Smooth muscle cell (in vitro differentiated cells): Measurements from ENCODE around the gene PDK2. TPM values are rescaled to one million over a fixed set of nuclear protein-coding genes. Genes with fewer than 3 reads are reported as not detected.
A peak's percentile ranks its signal among the peaks of the same experiment; 100 is the strongest.

Experiments used
- DNase-seq: peaks from one replicate; lab custom pipeline; 2025; ENCODE audit not compliant: unreplicated experiment; lab: John Stamatoyannopoulos, UW
- H2AFZ ChIP-seq: fragments of 200-600 bp; sonication (generic); 2 replicates; pipeline ENCODE4 v1.6.0; 2016; ENCODE audit warnings: antibody characterized with exemption, low read depth, mild to moderate bottlenecking
- H3F3A ChIP-seq: fragments of 200-600 bp; sonication (generic); 2 replicates; pipeline ENCODE4 v1.6.0; 2017; ENCODE audit warnings: antibody characterized with exemption, low read depth
- H3K27ac ChIP-seq: fragments of 200-600 bp; sonication (generic); 2 replicates; pipeline ENCODE4 v1.5.1; 2016; ENCODE audit warnings: low read depth, mild to moderate bottlenecking
- H3K27me3 ChIP-seq: fragments of 200-600 bp; sonication (generic); 2 replicates; pipeline ENCODE4 v1.6.1; 2016; ENCODE audit warnings: low read depth, mild to moderate bottlenecking
- H3K36me3 ChIP-seq: fragments of 200-600 bp; sonication (generic); 2 replicates; pipeline ENCODE4 v1.5.1; 2016; ENCODE audit warnings: low read depth
- H3K4me1 ChIP-seq: fragments of 200-600 bp; sonication (generic); 2 replicates; pipeline ENCODE4 v1.5.1; 2016; ENCODE audit warnings: low read depth
- H3K4me2 ChIP-seq: fragments of 200-600 bp; sonication (generic); 2 replicates; pipeline ENCODE4 v1.6.0; 2016; ENCODE audit warnings: mild to moderate bottlenecking
- H3K4me3 ChIP-seq: fragments of 200-600 bp; sonication (generic); 2 replicates; pipeline ENCODE4 v1.5.1; 2016; ENCODE audit warnings: mild to moderate bottlenecking
- H3K79me2 ChIP-seq: fragments of 200-600 bp; sonication (generic); 2 replicates; pipeline ENCODE4 v1.6.0; 2016; ENCODE audit warnings: low read depth, mild to moderate bottlenecking
- H3K9ac ChIP-seq: fragments of 200-600 bp; sonication (generic); 2 replicates; pipeline ENCODE4 v1.6.0; 2016; ENCODE audit warnings: low read depth
- H3K9me3 ChIP-seq: fragments of 200-600 bp; sonication (generic); replicated peaks from 2 replicates; pipeline ENCODE4 v1.5.1; 2016; ENCODE audit warnings: low read depth
- H4K20me1 ChIP-seq: fragments of 200-600 bp; sonication (generic); 2 replicates; pipeline ENCODE4 v1.6.0; 2016; ENCODE audit warnings: low read depth
- WGBS: methylation state at CpG from one replicate; pipeline ENCODE4 v1.1.7; 2016; ENCODE audit warnings: low lambda C conversion rate; 5-methylcytosine and 5-hydroxymethylcytosine counted together
- polyA plus RNA-seq: library from polyadenylated mRNA; unstranded; fragments of >200 nt; fragmentation: Nextera tagmentation; extraction: Ambion mirVana; gene quantifications from 2 replicates; pipeline ENCODE4 v1.2.1, GENCODE V29; 2016
- total RNA-seq: library from RNA; depleted of rRNA; stranded (reverse); fragments of >200 nt; gene quantifications from 2 replicates; pipeline ENCODE4 v1.2.3, GENCODE V29; 2014
- TF ChIP-seq, protein P1 (sequence below): fragments of 200-600 bp; sonication (generic); IDR thresholded peaks from 2 replicates; pipeline ENCODE4 v1.5.1; 2017; ENCODE audit warnings: borderline replicate concordance, mild to moderate bottlenecking, antibody characterized with exemption; ENCODE audit not compliant: insufficient read depth, poor library complexity, severe bottlenecking

Gene PDK2
- total and polyA plus RNA-seq, 2 experiments from 2014 or later: 28.2 to 36.5 TPM

DNA sequence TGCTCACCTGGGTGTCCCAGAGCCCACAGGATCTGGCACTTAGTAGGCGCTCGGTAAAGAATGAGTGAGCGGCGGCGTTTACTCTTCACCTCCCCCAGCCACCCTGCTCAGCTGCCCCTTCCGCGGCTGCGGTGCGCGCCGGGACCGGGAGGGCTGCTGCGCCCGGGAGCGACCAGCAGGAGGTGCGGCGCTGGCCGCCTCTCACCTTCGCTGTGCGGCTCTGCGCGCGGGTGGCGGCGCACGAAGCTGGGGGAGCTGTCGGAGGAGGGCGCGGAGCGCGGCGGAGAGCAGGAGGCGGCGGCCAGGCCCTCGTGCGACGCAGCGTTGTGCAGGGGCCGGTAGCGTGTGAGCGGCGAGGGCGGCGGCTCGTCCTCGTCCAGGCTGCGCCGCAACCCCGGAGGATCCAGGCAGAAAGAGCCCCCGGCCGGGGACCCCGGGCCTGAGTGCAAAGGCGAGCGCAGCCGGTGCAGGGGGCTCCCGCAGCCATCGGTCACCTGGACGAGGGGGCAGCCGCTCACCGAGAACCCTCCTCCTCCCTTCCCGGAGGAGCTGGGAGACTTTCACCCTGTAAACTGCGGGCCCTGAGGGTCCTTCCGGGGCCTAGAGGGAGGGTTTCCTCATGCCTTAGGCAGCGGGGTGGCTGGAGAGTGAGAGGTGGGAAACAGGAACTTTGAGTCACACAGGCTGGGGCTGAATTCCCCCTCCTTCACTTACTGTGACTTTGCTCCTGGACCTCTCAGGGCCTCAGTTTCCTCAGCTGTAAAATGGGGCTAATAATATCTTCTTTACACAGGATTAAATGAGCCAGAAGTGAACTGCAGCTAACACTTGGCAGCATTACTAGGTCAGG is 22.3 kb downstream of the PDK2 start:
- H4K20me1 ChIP-seq: no peaks in the 10 kb centered on the region
- 13% methylated on average over 61 of the region's 64 CpGs for WGBS
- peak overlapping the region; percentile 69 for H3K4me2 ChIP-seq
- H3K4me1 ChIP-seq: peaks cover 6% of the 10 kb centered on the region
- H3K27me3 ChIP-seq: no peaks in the 10 kb centered on the region
- H3K9ac ChIP-seq: no peak overlapping the region
- TF ChIP-seq, protein P1, sequence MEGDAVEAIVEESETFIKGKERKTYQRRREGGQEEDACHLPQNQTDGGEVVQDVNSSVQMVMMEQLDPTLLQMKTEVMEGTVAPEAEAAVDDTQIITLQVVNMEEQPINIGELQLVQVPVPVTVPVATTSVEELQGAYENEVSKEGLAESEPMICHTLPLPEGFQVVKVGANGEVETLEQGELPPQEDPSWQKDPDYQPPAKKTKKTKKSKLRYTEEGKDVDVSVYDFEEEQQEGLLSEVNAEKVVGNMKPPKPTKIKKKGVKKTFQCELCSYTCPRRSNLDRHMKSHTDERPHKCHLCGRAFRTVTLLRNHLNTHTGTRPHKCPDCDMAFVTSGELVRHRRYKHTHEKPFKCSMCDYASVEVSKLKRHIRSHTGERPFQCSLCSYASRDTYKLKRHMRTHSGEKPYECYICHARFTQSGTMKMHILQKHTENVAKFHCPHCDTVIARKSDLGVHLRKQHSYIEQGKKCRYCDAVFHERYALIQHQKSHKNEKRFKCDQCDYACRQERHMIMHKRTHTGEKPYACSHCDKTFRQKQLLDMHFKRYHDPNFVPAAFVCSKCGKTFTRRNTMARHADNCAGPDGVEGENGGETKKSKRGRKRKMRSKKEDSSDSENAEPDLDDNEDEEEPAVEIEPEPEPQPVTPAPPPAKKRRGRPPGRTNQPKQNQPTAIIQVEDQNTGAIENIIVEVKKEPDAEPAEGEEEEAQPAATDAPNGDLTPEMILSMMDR: peak; percentile 55
- H2AFZ ChIP-seq: no peak overlapping the region
- H3F3A ChIP-seq: no peaks in the 10 kb centered on the region
- no peak overlapping the region for H3K27ac ChIP-seq
- peak overlapping the region; percentile 14 for H3K4me3 ChIP-seq
- H3K79me2 ChIP-seq: no peaks in the 10 kb centered on the region
- H3K9me3 ChIP-seq: no peaks in the 10 kb centered on the region
- no peak for DNase-seq
- H3K36me3 ChIP-seq: no peaks in the 10 kb centered on the region

DNA sequence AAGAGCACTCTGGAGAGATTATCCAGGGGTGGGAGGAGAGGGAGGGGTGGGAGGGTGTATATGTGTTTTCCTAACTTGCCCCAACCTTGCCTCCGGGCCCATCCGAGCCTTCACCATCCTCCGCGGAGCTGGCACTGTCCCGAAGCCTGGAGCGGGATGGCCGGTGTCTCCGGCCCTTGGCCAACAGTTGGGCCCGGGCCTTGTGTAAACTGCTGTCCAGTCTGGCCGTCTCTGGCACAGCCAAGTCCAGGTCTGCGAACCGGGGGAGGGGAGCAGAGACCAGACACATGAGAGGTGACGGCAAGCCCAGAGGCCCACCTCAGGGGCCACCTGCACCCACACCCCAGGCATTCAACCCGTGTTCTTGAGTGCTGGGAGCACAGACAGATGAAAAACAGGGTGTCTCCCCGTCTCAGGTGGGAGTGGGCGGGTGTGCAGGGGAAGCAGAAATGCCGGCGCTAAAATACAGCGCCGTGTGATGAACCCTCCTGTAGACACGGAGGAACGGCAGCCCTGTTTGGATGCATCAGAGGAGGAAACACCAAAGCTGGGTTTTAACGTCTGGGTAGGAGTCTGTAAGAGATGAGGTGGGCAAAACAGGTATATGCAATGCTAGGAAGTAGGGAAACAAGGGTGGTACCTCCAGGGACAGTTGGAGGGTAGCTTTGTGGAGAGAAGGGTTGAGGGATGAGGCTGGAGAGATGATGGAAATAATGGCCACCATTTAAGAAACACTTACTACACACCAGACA is 23.1 kb downstream of the PDK2 start:
- TF ChIP-seq, protein P1: no peak
- Histone ChIP-seq H3K27ac (no peak overlapping the region), H3K79me2 (no peaks in the 10 kb centered on the region), H3F3A (no peaks in the 10 kb centered on the region), H3K27me3 (no peaks in the 10 kb centered on the region), H2AFZ (no peak overlapping the region), H3K4me1 (peaks cover 13% of the 10 kb centered on the region), H3K36me3 (no peaks in the 10 kb centered on the region), H4K20me1 (no peaks in the 10 kb centered on the region), H3K4me3 (no peak overlapping the region), H3K9ac (no peak overlapping the region), H3K4me2 (no peak overlapping the region), H3K9me3 (no peaks in the 10 kb centered on the region)
- DNase-seq: no peak
- 90% methylated on average over 23 of the region's 23 CpGs for WGBS

DNA sequence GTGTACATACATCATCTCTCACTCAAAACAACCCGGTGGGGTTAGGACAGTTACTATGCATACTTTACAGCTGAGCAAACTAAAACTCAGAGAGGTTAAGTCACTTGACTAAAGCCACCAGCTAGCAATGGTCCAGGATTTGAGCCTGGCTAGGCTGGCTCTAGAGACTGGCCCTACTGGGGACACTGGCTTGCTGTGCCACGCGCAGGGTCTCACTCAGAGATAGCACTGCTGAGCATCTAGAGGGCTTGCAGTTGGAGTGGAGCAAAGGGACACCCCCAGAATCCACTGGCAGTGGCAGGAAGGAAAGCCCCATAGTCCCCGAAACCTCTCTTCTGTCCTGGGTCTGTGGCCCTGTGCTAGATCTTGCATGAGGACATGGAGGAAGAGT is 23.7 kb downstream of the PDK2 start:
- H3K4me1 ChIP-seq: peaks cover 19% of the 10 kb centered on the region
- no peaks in the 10 kb centered on the region for H3K9me3 ChIP-seq
- no peaks in the 10 kb centered on the region for H3K79me2 ChIP-seq
- DNase-seq: no peak
- no peaks in the 10 kb centered on the region for H3K36me3 ChIP-seq
- no peak overlapping the region for H2AFZ ChIP-seq
- no peaks in the 10 kb centered on the region for H3F3A ChIP-seq
- WGBS: 93% methylated on average over 4 of the region's 4 CpGs
- no peak overlapping the region for H3K4me3 ChIP-seq
- no peak overlapping the region for H3K9ac ChIP-seq
- no peak overlapping the region for H3K27ac ChIP-seq
- no peaks in the 10 kb centered on the region for H4K20me1 ChIP-seq
- TF ChIP-seq, protein P1: no peak
- no peak overlapping the region for H3K4me2 ChIP-seq
- H3K27me3 ChIP-seq: no peaks in the 10 kb centered on the region
